Fibroblast of lung (primary cell): Measurements from ENCODE around the gene TNS3. TPM values are rescaled to one million over a fixed set of nuclear protein-coding genes. Genes with fewer than 3 reads are reported as not detected.
A peak's percentile ranks its signal among the peaks of the same experiment; 100 is the strongest.

Experiments used
- DNase-seq, 2 donors: peaks; one replicate each; pipeline versions ENCODE4 v3.0.0 to v3.0.0-alpha.2; 2010; ENCODE audit warnings: low read depth in 2 of 2
- H2AFZ ChIP-seq: 2 replicates; pipeline ENCODE4 v1.5.1; 2012; ENCODE audit warnings: low read length, control low read depth, inconsistent platforms
- H3K27ac ChIP-seq: 2 replicates; pipeline ENCODE4 v1.5.1; 2011; ENCODE audit warnings: low read length, control low read depth; ENCODE audit not compliant: insufficient read depth
- H3K27me3 ChIP-seq: 2 replicates; pipeline ENCODE4 v1.5.1; 2011; ENCODE audit warnings: mild to moderate bottlenecking, low read length; ENCODE audit not compliant: control insufficient read depth, insufficient read depth
- H3K36me3 ChIP-seq: 2 replicates; pipeline ENCODE4 v1.5.1; 2011; ENCODE audit warnings: low read length; ENCODE audit not compliant: control insufficient read depth, insufficient read depth
- H3K4me1 ChIP-seq: 2 replicates; pipeline ENCODE4 v1.5.1; 2011; ENCODE audit warnings: low read length; ENCODE audit not compliant: control insufficient read depth, insufficient read depth; ENCODE audit errors: extremely low read depth
- H3K4me2 ChIP-seq: 2 replicates; pipeline ENCODE4 v1.5.1; 2011; ENCODE audit warnings: low read length, control low read depth; ENCODE audit not compliant: insufficient read depth; ENCODE audit errors: extremely low read depth
- H3K4me3 ChIP-seq, 4 experiments: fragments of 200-600 bp in 1 of 4; sonication (generic) in 1 of 4; replicated peaks in 1 of 4; 2 replicates each; pipeline ENCODE4 v1.5.1; 2011 to 2016; ENCODE audit warnings: low read length in 4 of 4, low read depth in 3 of 4, mild to moderate bottlenecking in 3 of 4, control low read depth in 2 of 4, inconsistent platforms in 1 of 4, mixed read lengths in 1 of 4; ENCODE audit not compliant: insufficient read depth in 1 of 4; ENCODE audit errors: control extremely low read depth in 1 of 4
- H3K79me2 ChIP-seq: 2 replicates; pipeline ENCODE4 v1.5.1; 2012; ENCODE audit warnings: mild to moderate bottlenecking, low read length, inconsistent platforms; ENCODE audit not compliant: control insufficient read depth, insufficient read depth
- H3K9ac ChIP-seq: 2 replicates; pipeline ENCODE4 v1.5.1; 2011; ENCODE audit warnings: mild to moderate bottlenecking, low read length, control low read depth; ENCODE audit not compliant: insufficient read depth
- H3K9me3 ChIP-seq: 2 replicates; pipeline ENCODE4 v1.5.1; 2012; ENCODE audit warnings: low read depth, low read length; ENCODE audit not compliant: control insufficient read depth, insufficient read depth
- H4K20me1 ChIP-seq: 2 replicates; pipeline ENCODE4 v1.5.1; 2011; ENCODE audit warnings: low read length; ENCODE audit not compliant: control insufficient read depth, insufficient read depth; ENCODE audit errors: extremely low read depth
- EZH2 ChIP-seq: IDR thresholded peaks from 2 replicates; pipeline ENCODE4 v1.5.1; 2012; ENCODE audit warnings: low read length, control low read depth, mild to moderate bottlenecking; ENCODE audit errors: missing control alignments
- polyA plus RNA-seq, 2 donors: library from polyadenylated mRNA; depleted of rRNA in 1 of 2; stranded (reverse) in 1 of 2; unstranded in 1 of 2; fragments of >200 nt; gene quantifications; 2 replicates each; pipeline ENCODE4 v1.2.1, GENCODE V29; 2011 to 2012; ENCODE audit warnings: missing spikeins in 1 of 2
- total RNA-seq: library from RNA; depleted of rRNA; stranded (reverse); fragments of >200 nt; gene quantifications from 2 replicates; pipeline ENCODE4 v1.2.1, GENCODE V29; 2014
- TF ChIP-seq, protein P1 (sequence below), 2 donors: IDR thresholded peaks in 1 of 2; conservative IDR thresholded peaks in 1 of 2; 1 replicate in 1 of 2; 2 replicates in 1 of 2; pipeline ENCODE4 v1.5.1; 2011 to 2012; ENCODE audit warnings: low read length in 2 of 2, control low read depth in 1 of 2, inconsistent platforms in 1 of 2, low read depth in 1 of 2, mild to moderate bottlenecking in 1 of 2

Gene TNS3
- total and polyA plus RNA-seq, 2 donors (not counting 1 experiment from before 2014, with no cell fraction given): 74.4 to 88.8 TPM

DNA sequence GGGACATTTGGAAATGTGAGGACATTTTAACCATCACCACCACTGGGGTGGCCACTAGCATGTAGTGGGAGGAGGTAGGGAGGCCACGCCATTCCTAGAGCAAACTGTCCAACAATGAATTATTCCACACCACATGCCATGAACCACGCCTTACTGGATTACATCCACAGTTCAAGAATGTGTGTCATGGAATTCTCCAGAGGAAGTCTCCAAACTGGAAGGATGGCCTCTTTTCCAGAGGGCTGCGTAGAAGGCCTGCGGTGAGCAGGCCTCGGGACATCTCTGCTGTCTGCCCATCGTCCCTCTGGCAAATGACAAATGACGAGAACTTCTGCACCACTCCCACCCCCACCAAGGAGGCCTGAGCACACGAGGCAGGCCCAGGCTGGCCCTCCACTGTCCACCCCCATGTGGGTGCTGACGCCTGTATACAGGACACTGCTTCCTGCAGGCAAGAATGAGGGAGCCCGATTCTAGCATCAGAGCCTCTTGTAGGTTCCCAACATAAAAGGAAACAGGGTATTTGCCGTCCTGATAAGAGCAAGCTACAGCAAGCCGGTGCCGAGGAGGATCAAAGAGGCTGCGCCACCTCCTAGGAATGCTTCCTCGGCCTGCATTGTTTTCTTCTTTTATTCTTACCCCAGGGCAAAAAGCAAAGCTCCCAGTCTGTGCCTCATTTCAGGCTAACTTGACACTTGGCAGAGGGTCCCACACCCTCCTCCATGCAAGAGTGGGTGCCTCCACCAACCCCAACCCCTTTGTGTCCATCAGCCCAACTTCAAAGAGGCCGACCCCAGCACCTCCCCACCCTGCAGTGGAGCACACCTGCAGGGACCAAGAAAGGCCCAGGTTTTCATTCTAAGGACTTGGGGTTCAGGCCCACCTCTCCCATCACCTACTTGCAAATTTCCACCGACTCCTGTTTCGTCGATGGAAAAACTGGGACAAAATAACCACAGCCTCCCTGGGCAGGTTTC is 23.9 kb downstream of the TNS3 start:
- H3K36me3 ChIP-seq: peaks cover 7% of the 10 kb centered on the region
- no peak overlapping the region for H3K9ac ChIP-seq
- H3K27me3 ChIP-seq: no peaks in the 10 kb centered on the region
- peaks cover 14% of the 10 kb centered on the region for H3K4me1 ChIP-seq
- H3K27ac ChIP-seq: no peak overlapping the region
- DNase-seq: peak; percentile 53 to 91
- H3K79me2 ChIP-seq: peaks cover 36% of the 10 kb centered on the region
- TF ChIP-seq EZH2: no peak
- TF ChIP-seq, protein P1, sequence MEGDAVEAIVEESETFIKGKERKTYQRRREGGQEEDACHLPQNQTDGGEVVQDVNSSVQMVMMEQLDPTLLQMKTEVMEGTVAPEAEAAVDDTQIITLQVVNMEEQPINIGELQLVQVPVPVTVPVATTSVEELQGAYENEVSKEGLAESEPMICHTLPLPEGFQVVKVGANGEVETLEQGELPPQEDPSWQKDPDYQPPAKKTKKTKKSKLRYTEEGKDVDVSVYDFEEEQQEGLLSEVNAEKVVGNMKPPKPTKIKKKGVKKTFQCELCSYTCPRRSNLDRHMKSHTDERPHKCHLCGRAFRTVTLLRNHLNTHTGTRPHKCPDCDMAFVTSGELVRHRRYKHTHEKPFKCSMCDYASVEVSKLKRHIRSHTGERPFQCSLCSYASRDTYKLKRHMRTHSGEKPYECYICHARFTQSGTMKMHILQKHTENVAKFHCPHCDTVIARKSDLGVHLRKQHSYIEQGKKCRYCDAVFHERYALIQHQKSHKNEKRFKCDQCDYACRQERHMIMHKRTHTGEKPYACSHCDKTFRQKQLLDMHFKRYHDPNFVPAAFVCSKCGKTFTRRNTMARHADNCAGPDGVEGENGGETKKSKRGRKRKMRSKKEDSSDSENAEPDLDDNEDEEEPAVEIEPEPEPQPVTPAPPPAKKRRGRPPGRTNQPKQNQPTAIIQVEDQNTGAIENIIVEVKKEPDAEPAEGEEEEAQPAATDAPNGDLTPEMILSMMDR (conservative IDR thresholded peaks at IDR 0.05 in 1 of 2, IDR thresholded peaks at IDR 0.05 in 1 of 2; ENCODE audit: low read depth in 1 of 2, low read length in 2 of 2): no peak
- H2AFZ ChIP-seq: no peak overlapping the region
- no peaks in the 10 kb centered on the region for H3K9me3 ChIP-seq
- H3K4me3 ChIP-seq: no peak overlapping the region
- H4K20me1 ChIP-seq: no peaks in the 10 kb centered on the region
- peak overlapping the region; percentile 2 for H3K4me2 ChIP-seq

GRCh38 chr7:47557317-47557693 is 24.6 kb downstream of the TNS3 start:
- Histone ChIP-seq H3K9me3 (no peaks in the 10 kb centered on the region), H3K4me1 (peaks cover 16% of the 10 kb centered on the region), H3K4me2 (no peak overlapping the region), H3K79me2 (peaks cover 33% of the 10 kb centered on the region), H4K20me1 (no peaks in the 10 kb centered on the region), H3K4me3 (no peak overlapping the region), H3K27me3 (no peaks in the 10 kb centered on the region), H3K9ac (no peak overlapping the region), H3K27ac (no peak overlapping the region), H3K36me3 (peaks cover 7% of the 10 kb centered on the region), H2AFZ (no peak overlapping the region)
- no peak for DNase-seq
- TF ChIP-seq EZH2: no peak
- TF ChIP-seq, protein P1 (conservative IDR thresholded peaks at IDR 0.05 in 1 of 2, IDR thresholded peaks at IDR 0.05 in 1 of 2; ENCODE audit: low read depth in 1 of 2, low read length in 2 of 2): no peak

DNA sequence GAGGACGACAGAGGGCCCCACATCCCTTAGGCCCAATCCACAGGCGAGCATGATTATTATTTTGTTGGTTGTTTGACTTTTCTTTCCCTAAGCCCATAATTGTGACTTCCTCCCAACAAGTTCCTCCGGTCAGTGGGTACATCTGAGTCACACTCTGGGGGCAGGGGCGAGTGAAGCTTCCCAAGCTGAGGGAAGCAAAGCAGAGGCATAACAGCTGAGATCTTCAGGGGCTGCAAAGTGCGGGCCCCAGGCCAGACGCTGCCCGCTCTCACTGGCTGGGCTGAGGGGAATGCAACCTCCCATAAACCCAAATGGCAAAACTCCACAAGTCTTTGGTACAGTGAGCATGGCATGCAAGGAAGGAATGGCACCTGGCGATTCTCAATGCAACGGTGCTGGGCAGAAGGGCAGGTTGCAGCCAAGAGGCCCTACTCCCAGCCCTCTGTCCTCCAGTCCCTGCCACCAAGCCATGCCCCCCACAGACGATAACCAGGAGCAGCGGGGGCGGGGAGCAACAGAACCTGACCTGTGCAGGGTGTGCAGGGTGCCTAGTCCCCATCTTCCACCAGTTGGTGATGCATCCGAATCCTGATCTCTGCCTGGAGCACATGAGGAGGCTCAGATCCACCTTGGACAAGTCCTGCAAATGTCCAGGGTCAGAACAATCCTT is 25.3 kb downstream of the TNS3 start:
- H3K4me1 ChIP-seq: peaks cover 16% of the 10 kb centered on the region
- H3K27me3 ChIP-seq: no peaks in the 10 kb centered on the region
- no peaks in the 10 kb centered on the region for H4K20me1 ChIP-seq
- H3K9me3 ChIP-seq: no peaks in the 10 kb centered on the region
- H3K4me2 ChIP-seq: no peak overlapping the region
- no peak overlapping the region for H2AFZ ChIP-seq
- no peak overlapping the region for H3K9ac ChIP-seq
- TF ChIP-seq, protein P1 (conservative IDR thresholded peaks at IDR 0.05 in 1 of 2, IDR thresholded peaks at IDR 0.05 in 1 of 2; ENCODE audit: low read depth in 1 of 2, low read length in 2 of 2): no peak
- TF ChIP-seq EZH2: no peak
- peak in 1 of 2 donors; percentile 64 for DNase-seq
- no peak overlapping the region for H3K27ac ChIP-seq
- no peak overlapping the region for H3K4me3 ChIP-seq
- H3K36me3 ChIP-seq: peaks cover 7% of the 10 kb centered on the region
- H3K79me2 ChIP-seq: peaks cover 33% of the 10 kb centered on the region
